Effector CD4-positive, alpha-beta T cell (primary cell): ENCODE measurements around the gene CPE.

ENCODE experiments used
- DNase-seq: peaks from one replicate; pipeline ENCODE4 v3.0.0-alpha.2; 2020

Gene CPE

GRCh38 chr4:165367040-165367439, 11.8 kb upstream of the CPE start:
- no peak for DNase-seq

- DNase-seq: no peak
Measured at GRCh38 chr4:165368114-165368513, 10.7 kb upstream of the CPE start.

DNA sequence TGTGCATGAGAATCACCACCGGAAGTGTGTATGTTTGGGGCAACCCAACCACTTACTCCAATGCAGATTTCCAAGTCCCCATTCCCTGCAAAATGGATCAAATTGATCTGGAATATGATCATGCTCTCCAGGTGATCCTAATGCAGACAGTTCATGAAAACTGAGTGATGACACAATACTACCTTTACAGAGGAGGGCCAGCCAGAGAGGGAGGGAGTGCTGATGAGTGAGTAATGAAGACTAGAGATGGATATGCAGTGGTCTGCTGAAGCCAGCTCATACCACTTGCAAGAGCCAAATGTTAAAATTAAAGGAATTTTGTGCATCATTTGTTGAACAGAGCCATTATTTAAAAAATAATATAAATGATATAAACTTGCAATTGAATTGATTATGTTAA, 10.2 kb upstream of the CPE start:
- DNase-seq: no peak

- no peak for DNase-seq
Measured at GRCh38 chr4:165369522-165369921, 9.3 kb upstream of the CPE start.

GRCh38 chr4:165370530-165370929, 8.3 kb upstream of the CPE start:
- no peak for DNase-seq

GRCh38 chr4:165375465-165375864, 3.3 kb upstream of the CPE start:
- no peak for DNase-seq

- no peak for DNase-seq
Measured at GRCh38 chr4:165378398-165378744, 437 bp upstream of the CPE start.

- no peak for DNase-seq
Measured at GRCh38 chr4:165379678-165380064, 863 bp downstream of the CPE start.

DNA sequence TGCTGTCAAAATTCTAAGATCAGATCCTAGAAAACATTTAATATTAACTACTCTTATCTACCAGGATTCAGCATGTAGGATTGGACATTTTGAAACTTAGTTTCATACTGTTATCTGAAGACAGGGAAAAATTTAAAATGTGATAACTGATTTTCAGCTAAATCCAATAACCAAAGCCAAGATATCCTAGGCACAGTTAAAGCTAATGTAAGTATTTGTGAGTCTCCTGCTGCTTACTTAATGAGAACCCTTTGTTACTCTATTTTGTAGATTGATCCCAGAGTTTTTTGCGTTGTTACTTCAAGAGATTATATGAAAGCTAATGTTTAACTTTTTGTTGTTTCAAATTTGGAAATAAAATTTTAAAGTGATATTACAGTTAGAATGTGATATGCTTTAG, 2.0 kb downstream of the CPE start:
- DNase-seq: no peak

DNA sequence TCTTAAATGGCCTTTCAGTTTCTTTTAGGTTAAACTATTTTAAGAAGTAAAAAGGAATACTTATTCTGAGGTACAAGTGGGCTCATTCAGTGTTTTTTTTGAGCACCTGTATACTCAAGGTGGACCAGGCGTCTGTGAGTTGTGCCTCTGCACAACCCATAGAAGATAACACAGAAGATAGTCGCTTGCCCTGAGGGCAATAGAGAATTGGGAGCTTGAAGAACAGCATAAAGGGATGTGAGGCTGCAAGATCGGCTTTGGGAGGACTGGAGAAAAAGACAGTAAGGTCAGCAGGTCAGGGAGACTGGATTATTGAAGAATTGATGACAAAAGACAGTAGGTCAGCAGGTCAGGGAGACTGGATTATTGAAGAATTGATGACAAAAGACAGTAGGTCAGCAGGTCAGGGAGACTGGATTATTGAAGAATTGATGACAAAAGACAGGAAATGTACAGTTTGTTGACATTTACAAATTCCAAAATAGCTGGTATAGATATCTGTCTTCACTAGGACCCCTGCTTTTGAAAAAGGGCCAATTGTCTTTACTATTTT, 3.1 kb downstream of the CPE start:
- no peak for DNase-seq

- DNase-seq: no peak
Measured at GRCh38 chr4:165382640-165383039, 3.8 kb downstream of the CPE start.

DNA sequence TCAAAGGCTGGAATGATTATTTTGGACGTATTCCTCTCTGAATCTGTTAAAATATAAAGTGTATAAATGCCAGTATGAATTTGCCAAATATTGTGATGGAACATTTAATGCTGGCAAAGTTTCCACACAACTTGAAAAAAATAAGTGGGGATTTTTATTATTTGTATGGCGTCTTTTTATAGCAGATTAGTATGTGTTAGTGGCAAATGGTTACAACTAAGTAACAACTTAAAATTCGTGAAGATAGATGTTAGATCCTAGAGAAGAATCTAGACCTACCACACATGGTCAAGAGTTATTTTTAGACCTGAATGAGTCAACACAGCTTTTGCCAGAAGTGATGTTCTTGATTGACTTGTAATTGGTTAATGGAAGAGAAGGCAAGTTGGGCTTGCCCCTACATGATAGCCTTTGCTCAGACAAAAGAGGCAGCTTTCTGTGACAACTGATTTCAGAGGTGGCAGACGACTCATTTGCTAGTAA, 4.8 kb downstream of the CPE start:
- DNase-seq: no peak

- no peak for DNase-seq
Measured at GRCh38 chr4:165384186-165384585, 5.4 kb downstream of the CPE start.

DNA sequence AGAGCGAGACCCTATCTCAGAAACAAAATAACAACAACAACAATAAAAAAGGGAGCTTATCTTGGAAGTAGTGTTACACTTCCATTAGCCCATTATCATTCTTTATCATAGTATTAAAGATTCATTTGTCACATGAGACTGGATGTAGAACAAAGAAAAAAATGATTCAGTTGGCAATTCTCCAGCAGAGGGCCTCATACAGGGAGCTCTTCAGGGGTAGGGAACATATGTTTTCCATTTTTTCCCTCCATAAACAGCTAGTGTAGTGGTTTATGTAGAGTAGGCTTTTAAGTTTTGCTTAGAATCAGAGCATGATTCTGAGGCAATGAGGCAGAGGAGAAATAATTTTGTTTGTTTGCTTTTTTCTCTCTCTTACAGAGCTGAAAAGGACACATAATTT, 5.8 kb downstream of the CPE start:
- no peak for DNase-seq

DNA sequence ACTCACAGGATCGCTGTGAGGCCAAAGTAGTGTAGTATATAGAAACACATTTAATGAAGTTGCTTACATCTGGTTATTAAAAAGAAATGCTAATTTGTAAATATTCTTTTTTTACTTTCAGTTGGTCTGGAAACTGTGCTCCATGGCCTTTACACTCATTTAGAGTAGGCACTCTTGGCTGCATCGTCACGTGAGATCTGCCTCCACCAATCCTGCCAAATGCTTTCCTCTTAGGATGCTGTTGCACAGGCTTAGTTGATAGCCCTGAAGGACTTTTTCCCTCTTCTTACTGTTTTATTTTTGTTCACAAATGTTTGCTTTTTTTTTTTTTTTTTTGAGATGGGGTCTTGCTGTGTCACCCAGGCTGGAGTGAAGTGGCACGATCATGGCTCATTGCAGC, 6.3 kb downstream of the CPE start:
- no peak for DNase-seq

DNA sequence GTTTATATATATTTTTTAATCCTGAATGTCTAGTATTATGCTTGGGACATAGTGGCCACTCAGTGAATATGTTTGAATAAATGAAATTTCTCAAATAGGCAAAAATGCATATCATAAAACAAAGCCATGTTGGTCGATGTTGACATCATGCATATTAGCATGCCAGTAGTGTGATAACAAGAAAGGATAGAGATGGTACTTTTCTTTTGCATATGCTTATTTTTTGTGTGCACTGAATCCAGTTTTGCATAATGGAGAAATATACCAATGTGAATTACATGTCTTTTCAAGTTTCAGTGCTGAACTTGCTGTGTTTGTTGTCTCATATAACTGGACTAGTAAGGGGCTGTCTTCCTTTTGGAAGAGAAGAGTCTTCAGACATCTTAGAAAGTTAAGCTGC, 7.5 kb downstream of the CPE start:
- no peak for DNase-seq

GRCh38 chr4:165388756-165389155, 9.9 kb downstream of the CPE start:
- DNase-seq: no peak

DNA sequence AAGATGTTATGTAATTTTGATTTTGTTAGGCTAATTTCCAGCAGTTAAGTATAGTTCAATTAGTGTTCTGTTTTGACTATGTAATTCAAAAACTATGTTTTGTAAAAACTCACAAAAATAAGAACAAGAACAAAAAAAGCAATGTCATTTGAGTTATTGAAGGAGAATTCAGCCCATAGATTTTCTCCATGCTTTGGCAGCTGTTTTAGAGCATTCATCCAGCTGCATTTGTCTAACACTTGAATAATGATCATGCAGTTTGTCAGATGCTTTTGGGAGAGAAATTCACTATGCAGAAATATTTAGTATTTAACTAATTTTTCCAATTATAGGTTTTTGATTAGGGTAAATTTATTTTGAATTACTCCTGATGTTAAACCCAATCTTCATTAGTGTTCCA, 14.2 kb downstream of the CPE start:
- DNase-seq: no peak

- DNase-seq: no peak
Measured at GRCh38 chr4:165393704-165394103, 14.9 kb downstream of the CPE start.

DNA sequence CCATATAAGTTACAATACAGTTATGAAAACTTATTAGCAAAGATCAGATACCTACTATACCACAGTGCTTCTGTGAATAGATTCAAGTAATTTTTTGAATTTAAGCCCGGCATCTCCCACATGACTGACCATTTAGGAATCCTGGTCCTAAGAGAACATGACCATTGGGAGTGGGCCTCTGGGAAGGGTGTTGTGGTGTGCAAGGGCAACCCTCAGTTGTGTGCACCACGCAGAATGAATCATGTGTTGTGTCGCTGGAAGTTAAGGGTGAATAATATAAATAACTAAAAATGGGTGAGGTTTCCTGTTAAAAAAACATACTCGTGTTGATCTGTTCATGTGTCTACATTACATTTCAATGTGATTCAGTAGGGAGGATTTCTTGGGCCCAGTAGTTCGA, 15.5 kb downstream of the CPE start:
- no peak for DNase-seq

DNA sequence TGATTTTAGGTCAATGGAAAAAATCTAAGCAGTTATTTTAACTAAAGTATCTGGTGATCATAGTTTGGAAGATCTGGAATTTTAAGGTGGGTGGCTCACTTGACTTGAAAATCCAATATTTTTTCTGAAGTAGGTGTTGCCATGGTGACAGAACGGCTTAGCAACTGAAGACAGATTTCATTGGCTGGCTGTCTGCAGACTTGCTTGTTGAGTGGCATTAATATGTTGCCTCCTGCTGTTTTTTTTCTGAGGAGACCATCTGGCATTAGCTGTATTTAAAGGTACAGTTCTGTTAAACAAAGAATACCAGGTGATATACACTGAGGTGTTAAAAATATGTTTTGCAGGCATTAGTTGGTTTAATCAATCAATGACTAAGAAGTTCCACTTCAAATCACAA, 19.8 kb downstream of the CPE start:
- no peak for DNase-seq

DNA sequence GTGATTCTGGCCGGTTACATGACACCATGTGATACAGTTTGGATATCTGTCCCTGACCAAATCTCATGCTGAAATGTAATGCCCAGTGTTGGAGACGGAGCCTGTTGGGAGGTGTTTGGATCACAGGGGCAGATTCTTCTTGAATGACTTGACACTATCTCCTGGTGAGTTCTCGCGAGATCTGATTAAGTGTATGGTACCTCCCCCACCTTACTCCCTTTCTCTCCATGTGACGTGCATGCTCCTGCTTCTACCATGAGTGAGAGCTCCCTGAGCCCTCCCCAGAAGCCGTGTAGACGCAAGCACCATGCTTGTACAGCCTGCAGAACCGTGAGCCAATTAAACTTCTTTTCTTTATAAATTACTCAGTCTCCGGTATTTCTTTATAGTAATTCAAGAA, 23.6 kb downstream of the CPE start:
- DNase-seq: no peak

DNA sequence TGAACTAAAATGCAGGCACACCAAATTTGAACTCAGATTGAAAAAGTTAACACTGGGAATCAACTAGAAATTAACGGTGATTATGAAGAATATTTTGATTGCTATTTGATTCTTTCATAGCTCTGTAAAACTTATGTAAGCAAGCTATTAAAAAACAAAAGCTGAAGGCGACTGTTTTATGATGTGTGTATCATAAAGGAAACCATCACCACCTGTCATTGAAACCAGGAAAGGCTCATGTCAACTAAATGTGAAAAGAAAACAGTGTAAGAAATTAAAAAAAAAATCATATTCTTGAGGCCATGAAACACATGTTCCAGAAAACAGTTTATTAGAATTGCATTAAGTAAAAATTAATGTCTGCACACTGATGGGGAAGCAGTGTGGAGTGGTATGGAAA, 24.2 kb downstream of the CPE start:
- DNase-seq: no peak

- DNase-seq: no peak
Measured at GRCh38 chr4:165403637-165404036, 24.8 kb downstream of the CPE start.

DNA sequence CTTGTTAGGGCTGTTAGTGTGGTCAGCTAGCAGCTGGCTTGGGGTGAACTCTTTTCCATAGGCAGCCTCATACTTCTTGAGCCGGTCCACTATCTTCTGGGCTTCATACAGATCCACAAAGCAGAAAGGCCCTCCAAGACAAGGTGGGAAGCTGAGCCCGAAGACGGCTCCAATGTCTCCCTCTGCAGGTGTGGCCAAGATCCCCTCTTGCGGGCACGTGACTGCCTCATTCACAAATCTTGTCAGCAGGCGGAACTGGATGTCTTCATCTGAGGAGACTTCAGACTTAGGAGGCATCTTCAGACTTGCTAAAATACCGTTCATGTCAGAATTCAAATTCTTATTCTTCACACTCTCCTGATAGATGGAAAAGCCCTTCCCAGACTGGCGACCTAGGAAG, 25.3 kb downstream of the CPE start:
- DNase-seq: no peak

GRCh38 chr4:165404696-165405095, 25.9 kb downstream of the CPE start:
- no peak for DNase-seq
